T47D (cell line): Measurements from ENCODE around the gene FBXO39.
"Not testable (repeated sequence)": the region's sequence is repeated elsewhere in the genome, so short reads cannot be mapped to it uniquely, and the experiment has no call there.

Experiments
- DNase-seq, 2 experiments: peaks; one replicate each; pipeline versions ENCODE4 v3.0.0 to v3.0.0-alpha.2; 2011 to 2012; ENCODE audit warnings: low read depth in 1 of 2, low spot score in 1 of 2
- JUND ChIP-seq: IDR thresholded peaks from 2 replicates; pipeline ENCODE4 v1.6.1; 2012; ENCODE audit warnings: low read depth
- in situ Hi-C: cut with HindIII; loops from 2 replicates; pipeline ENCODE4 v1.10.0; 2016; ENCODE audit warnings: low sequenced_read_pairs, low pct_unique_long_range_greater_than_20kb

The FBXO39 gene

DNA sequence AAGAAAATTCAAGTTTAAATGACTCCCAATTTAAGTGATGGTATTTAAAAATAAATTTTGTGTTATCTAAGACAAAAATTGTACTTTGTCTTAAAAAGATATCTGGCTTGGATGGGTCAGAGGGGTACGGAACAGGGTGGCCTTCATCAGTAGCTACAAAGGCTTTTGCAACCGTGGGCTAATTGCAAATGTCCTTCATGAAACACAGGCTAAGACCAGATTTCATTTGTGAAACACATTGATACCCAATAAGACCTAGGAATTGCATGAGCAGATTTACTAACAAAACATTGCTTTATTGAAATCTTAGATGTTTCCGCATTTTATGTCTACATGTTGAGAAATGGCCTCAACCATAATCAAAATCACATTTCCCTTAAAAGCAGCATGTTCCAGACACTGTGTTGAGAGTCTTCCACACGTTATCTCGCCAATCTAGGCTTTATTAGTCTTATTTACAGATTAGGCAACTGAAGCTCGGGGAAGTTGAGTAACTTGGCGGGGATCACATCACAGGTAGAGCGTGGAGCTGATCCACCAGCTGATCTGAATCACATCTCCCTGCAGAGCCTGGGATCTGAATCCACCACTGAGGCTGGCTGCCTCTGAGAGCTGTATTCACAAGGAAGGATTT, 21.8 kb downstream of the FBXO39 start:
- no peak for DNase-seq
- TF ChIP-seq JUND = no peak
- in situ Hi-C loops = no loop called here

- no peak for TF ChIP-seq JUND
- no peak for DNase-seq
- in situ Hi-C loops = no loop called here
Measured at GRCh38 chr17:6799738-6800137, 23.7 kb downstream of the FBXO39 start.

DNA sequence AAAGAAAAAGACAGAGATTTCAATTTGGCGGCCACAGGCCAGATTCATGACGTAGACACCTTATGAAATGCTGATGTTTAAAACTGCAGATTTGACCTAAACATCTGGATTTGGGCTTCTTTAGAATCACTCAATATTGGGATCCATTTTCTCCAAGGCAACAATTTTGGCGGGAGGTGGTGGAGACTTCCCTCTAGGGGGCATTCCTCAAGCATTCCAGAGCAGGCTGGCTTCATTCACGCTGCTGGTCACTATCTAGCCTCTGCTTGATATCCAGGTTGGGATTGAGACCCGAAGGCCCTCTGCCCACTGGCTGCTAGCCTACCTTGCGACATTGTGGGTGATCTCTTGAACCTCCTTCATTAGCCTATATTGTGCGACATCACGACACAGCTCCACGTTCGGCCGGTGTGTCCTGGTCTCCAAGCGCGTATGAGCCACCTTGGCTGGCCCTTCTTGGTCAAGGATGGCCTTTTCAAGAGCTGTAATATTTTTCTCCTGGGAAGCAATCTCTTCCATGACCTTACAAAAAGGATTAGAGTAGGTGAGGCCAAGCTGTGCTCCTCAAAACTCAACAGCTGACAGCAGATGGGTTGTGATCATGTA, 24.5 kb downstream of the FBXO39 start:
- in situ Hi-C loops = no loop called here
- no peak for TF ChIP-seq JUND
- DNase-seq = no peak

DNA sequence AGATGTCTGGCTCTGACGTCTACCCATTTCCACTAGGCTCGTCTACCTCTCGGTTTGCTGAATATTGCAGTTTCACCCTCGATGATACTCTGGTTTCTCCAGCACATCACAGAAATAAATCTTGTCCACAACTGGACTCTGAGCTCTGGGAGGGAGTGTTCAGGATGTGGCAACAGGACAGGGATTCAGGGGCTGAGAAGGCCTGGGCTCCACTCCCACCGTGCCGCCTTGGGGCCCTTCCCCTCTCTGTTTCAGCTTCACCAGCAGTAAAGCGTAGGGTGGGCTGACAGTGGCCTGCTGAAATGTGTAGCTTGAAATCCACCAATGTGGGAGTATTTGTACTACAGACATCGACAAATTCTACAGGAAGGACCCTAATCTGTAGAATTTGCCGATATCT, 35.5 kb downstream of the FBXO39 start:
- TF ChIP-seq JUND = no peak
- in situ Hi-C loops = no loop called here
- DNase-seq = no peak

DNA sequence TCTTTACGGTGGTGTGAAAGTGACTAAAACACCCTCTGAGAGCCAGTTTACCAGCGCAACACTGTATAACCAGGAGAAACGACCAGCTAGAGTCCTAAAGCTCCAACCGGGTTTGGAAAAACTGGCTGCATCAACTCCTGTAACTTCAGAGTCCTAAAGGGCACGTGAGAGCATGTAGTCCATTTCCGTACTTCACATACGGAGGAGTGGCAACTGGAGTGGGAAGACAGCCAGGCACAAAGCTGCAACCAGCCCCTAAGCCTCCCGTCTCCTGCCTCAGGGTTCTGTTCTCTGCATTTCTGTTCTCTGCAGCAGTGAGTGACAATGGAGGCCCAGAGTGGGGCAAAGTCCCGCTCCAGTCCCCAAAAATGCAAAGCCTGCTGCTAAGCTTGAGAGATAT, 36.3 kb downstream of the FBXO39 start:
- no peak for TF ChIP-seq JUND
- DNase-seq = no peak

DNA sequence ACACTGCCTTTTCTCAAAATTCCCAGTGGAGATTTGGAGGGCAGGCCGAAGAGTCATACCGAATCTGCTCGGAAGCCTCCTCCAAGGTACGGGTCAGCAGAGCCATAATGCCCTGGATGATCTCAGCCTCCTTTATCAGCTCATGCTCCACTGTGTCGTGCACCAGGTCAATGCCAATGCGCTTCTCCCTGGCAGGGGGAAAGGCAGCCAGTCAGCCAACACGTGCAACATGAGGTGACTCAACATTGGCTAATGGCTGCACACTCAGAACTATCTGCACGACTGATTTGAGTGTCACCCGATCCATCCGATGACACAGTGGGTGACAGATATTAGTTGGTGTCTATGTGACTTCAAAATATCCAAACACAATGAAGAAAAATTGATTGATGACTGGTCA, 39.8 kb downstream of the FBXO39 start:
- in situ Hi-C loops = no loop called here
- TF ChIP-seq JUND = no peak
- DNase-seq = no peak

More for the DNA sequence above, 36.3 kb downstream of the FBXO39 start:
- in situ Hi-C loops = no loop called here

GRCh38 chr17:6816368-6816767, 40.4 kb downstream of the FBXO39 start:
- DNase-seq, in situ Hi-C loops: not testable (repeated sequence)

GRCh38 chr17:6818938-6819337, 42.9 kb downstream of the FBXO39 start:
- TF ChIP-seq JUND = no peak
- in situ Hi-C loops = no loop called here
- no peak for DNase-seq

GRCh38 chr17:6823011-6823442, 47.0 kb downstream of the FBXO39 start:
- TF ChIP-seq JUND = no peak
- DNase-seq = no peak

GRCh38 chr17:6830383-6830986, 54.5 kb downstream of the FBXO39 start:
- DNase-seq = no peak
- in situ Hi-C loops = no loop called here
- TF ChIP-seq JUND = no peak

More at GRCh38 chr17:6823011-6823442, 47.0 kb downstream of the FBXO39 start:
- in situ Hi-C loops = no loop called here

DNA sequence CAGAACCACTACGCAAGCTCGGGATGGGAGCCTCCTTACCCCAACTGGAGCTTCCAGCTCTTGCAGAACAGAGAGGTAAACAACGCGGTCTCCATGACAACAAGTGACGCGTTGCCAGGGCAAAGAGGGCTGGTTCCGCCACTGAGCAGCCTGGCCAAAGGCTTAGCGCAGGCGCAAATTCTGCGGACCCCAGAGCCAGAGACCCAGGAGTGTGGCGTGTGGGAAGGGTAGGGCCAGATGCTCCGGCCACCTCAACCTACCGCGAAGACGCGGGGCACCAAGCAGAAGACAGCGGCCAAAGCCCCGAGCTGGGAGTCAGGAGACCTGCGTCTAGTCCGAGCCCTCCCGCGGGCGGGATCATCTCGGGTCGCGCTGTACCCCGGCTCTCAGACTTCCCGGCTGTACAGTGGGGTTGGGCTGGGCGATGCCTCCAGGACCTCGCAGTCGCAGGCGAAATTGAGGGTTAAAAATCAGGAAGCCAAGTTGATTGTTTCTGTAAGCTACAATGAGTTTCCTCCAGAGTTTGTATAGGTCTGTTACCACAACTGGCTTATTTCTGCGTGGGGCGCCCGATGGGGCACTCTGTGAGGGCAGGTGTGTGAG, 55.7 kb downstream of the FBXO39 start, which contains the start of gene TEKT1:
TSS of gene TEKT1 (minus strand) at position 69 of the 603 bp plus-strand sequence. CDS start 1,353 bp downstream, outside the sequence.
- no peak for TF ChIP-seq JUND
- peak; percentile 5 to 68 for DNase-seq
- in situ Hi-C loops = no loop called here
